ENCODE results near the gene MPHOSPH10.

GRCh38 chr2:71151620-71152019 is 21.2 kb downstream of the MPHOSPH10 start:
- TF ChIP-seq CTCF (conservative IDR thresholded peaks at IDR 0.05; ENCODE audit: low read length) (peak; percentile 21; the same call in 1 of the 2 replicates), EZH2phosphoT487 (IDR thresholded peaks at IDR 0.05; ENCODE audit: borderline replicate concordance) (no peak)
